ENCODE results near the gene TRIM38. TPM values are rescaled to one million over a fixed set of nuclear protein-coding genes. Genes with fewer than 3 reads are reported as not detected.

Gene TRIM38
- total RNA-seq, 2 donors from 2014 or later, result 2.5 to 5.2 TPM

GRCh38 chr6:26033941-26034354 lies 71.3 kb downstream of the TRIM38 start:
- Histone ChIP-seq H3K27me3 (no peaks in the 10 kb centered on the region), H3K4me3 (peak overlapping the region; percentile 9 to 67), H3K27ac (peak overlapping the region; percentile 86 to 93), H3K9me3 (no peaks in the 10 kb centered on the region), H3K4me1 (peaks cover 0 to 21% of the 10 kb centered on the region in 2 donors), H3K36me3 (no peaks in the 10 kb centered on the region)
- TF ChIP-seq CTCF (IDR thresholded peaks at IDR 0.05), result no peak
- no peak for DNase-seq (ENCODE audit: low spot score)

- Histone ChIP-seq H3K4me1 (peaks cover 0 to 21% of the 10 kb centered on the region in 2 donors), H3K9me3 (no peaks in the 10 kb centered on the region), H3K27me3 (no peaks in the 10 kb centered on the region), H3K36me3 (no peaks in the 10 kb centered on the region), H3K27ac (no peak overlapping the region), H3K4me3 (no peak overlapping the region)
- TF ChIP-seq CTCF (IDR thresholded peaks at IDR 0.05), result no peak
- no peak for DNase-seq (ENCODE audit: low spot score)
These were observed 72.3 kb downstream of the TRIM38 start for GRCh38 chr6:26034905-26035304.

Other genes with a start within 250 kb of the TRIM38 start
- gene SLC17A4, start 208.1 kb upstream of the TRIM38 start, total RNA-seq, result not detected
- gene SLC17A1, start 130.8 kb upstream of the TRIM38 start, total RNA-seq, result not detected
- not detected for gene SLC17A3, start 88.6 kb upstream of the TRIM38 start, total RNA-seq
- gene SLC17A2, start 32.1 kb upstream of the TRIM38 start, total RNA-seq, result not detected
- gene HFE, start 124.6 kb downstream of the TRIM38 start, total RNA-seq, result 1 to 10 TPM; 3.1 to 6.4 TPM